Erythroblast (primary cell): ENCODE results near the gene RAD54L2.

Experiments
- GATA1 ChIP-seq: IDR thresholded peaks from 2 replicates; pipeline ENCODE4 v1.6.1; 2011; ENCODE audit warnings: low read depth, mild to moderate bottlenecking, control low read depth, low read length, moderate library complexity
- POLR2A ChIP-seq: IDR thresholded peaks from 2 replicates; pipeline ENCODE4 v1.6.1; 2011; ENCODE audit warnings: mild to moderate bottlenecking, low read length

DNA sequence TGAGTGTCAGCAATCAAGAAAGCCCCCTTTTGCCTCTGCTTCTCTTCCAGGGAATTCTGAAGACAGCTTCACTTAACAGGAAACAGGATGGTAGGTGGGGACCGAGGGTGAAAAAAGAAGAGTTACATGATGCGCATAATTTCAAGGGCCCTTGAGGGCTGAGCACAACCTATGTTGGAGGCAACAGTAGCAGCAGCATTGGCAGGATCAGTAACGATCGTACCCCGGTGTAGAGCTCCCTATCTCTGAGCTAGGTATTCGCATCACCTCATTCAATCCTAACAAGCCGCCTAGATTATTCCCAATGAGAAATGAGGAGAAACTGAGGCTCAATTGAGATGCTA is 432 bp upstream of the RAD54L2 start:
- TF ChIP-seq POLR2A (no peak), GATA1 (no peak)
